Measurements from ENCODE around the gene BOD1L1.

Gene BOD1L1

GRCh38 chr4:13627606-13628311 is at the start of gene BOD1L1:
Gene BOD1L1, minus strand, starts transcription at chr4:13627725. Its CDS starts 138 bp downstream, at chr4:13627587.
- TF ChIP-seq, protein P1, sequence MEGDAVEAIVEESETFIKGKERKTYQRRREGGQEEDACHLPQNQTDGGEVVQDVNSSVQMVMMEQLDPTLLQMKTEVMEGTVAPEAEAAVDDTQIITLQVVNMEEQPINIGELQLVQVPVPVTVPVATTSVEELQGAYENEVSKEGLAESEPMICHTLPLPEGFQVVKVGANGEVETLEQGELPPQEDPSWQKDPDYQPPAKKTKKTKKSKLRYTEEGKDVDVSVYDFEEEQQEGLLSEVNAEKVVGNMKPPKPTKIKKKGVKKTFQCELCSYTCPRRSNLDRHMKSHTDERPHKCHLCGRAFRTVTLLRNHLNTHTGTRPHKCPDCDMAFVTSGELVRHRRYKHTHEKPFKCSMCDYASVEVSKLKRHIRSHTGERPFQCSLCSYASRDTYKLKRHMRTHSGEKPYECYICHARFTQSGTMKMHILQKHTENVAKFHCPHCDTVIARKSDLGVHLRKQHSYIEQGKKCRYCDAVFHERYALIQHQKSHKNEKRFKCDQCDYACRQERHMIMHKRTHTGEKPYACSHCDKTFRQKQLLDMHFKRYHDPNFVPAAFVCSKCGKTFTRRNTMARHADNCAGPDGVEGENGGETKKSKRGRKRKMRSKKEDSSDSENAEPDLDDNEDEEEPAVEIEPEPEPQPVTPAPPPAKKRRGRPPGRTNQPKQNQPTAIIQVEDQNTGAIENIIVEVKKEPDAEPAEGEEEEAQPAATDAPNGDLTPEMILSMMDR (IDR thresholded peaks at IDR 0.05; ENCODE audit: low read depth, low read length, missing control alignments) = peak; percentile 71
- peak; percentile 84 for DNase-seq
- Histone ChIP-seq H3K4me3 (ENCODE audit: low read depth, low read length) (peak within 1 kb of the TSS; percentile 77), H3K27ac (peak within 1 kb of the TSS; percentile 72), H3K36me3 (replicated peaks) (no peaks in the 10 kb centered on the region), H3K27me3 (replicated peaks) (no peaks in the 10 kb centered on the region)
- in situ Hi-C loops (cut with HindIII; ENCODE audit: low pct_ligation_motif_present, low sequenced_read_pairs) = no loop called here

GRCh38 chr4:13674971-13675370 is 47.4 kb upstream of the BOD1L1 start:
- in situ Hi-C loops (cut with HindIII; ENCODE audit: low pct_ligation_motif_present, low sequenced_read_pairs) = loop anchor here (25.0 kb wide), 1 partner anchor 1337 kb away; the partner anchor contains the start of gene CPEB2
- Histone ChIP-seq H3K27me3 (replicated peaks) (no peaks in the 10 kb centered on the region), H3K27ac (no peak overlapping the region), H3K36me3 (replicated peaks) (no peaks in the 10 kb centered on the region), H3K4me3 (ENCODE audit: low read depth, low read length) (no peak overlapping the region)
- TF ChIP-seq, protein P1 (IDR thresholded peaks at IDR 0.05; ENCODE audit: low read depth, low read length, missing control alignments) = no peak
- DNase-seq = no peak

GRCh38 chr4:13673167-13673566 is 45.6 kb upstream of the BOD1L1 start:
- TF ChIP-seq, protein P1 (IDR thresholded peaks at IDR 0.05; ENCODE audit: low read depth, low read length, missing control alignments) = no peak
- in situ Hi-C loops (cut with HindIII; ENCODE audit: low pct_ligation_motif_present, low sequenced_read_pairs) = loop anchor here (25.0 kb wide), 1 partner anchor 1339 kb away; the partner anchor contains the start of gene CPEB2
- Histone ChIP-seq H3K27ac (no peak overlapping the region), H3K36me3 (replicated peaks) (no peaks in the 10 kb centered on the region), H3K4me3 (ENCODE audit: low read depth, low read length) (no peak overlapping the region), H3K27me3 (replicated peaks) (no peaks in the 10 kb centered on the region)
- DNase-seq = no peak

- Histone ChIP-seq H3K27ac (no peak overlapping the region), H3K36me3 (replicated peaks) (no peaks in the 10 kb centered on the region), H3K4me3 (ENCODE audit: low read depth, low read length) (no peak overlapping the region), H3K27me3 (replicated peaks) (no peaks in the 10 kb centered on the region)
- in situ Hi-C loops (cut with HindIII; ENCODE audit: low pct_ligation_motif_present, low sequenced_read_pairs) = loop anchor here (25.0 kb wide), 1 partner anchor 1342 kb away; the partner anchor contains the start of gene CPEB2
- no peak for DNase-seq
- TF ChIP-seq, protein P1 (IDR thresholded peaks at IDR 0.05; ENCODE audit: low read depth, low read length, missing control alignments) = no peak
Measured at GRCh38 chr4:13670456-13671160, 43.1 kb upstream of the BOD1L1 start.

GRCh38 chr4:13665701-13666660 is 38.5 kb upstream of the BOD1L1 start:
- no peaks in the 10 kb centered on the region for H3K36me3 ChIP-seq (replicated peaks)
- peak; percentile 12 for DNase-seq
- H3K27ac ChIP-seq = peak overlapping the region; percentile 27
- H3K4me3 ChIP-seq (ENCODE audit: low read depth, low read length) = no peak overlapping the region
- in situ Hi-C loops (cut with HindIII; ENCODE audit: low pct_ligation_motif_present, low sequenced_read_pairs) = loop anchor here (25.0 kb wide), 1 partner anchor 1346 kb away; the partner anchor contains the start of gene CPEB2
- TF ChIP-seq, protein P1 (IDR thresholded peaks at IDR 0.05; ENCODE audit: low read depth, low read length, missing control alignments) = no peak
- H3K27me3 ChIP-seq (replicated peaks) = no peaks in the 10 kb centered on the region
